SHP77 treated with DMSO at 0.1 percent for 48 hours (cell line): ENCODE results near the gene PIR.

ENCODE experiments used
- DNase-seq: peaks from one replicate; lab custom pipeline; 2025; lab: John Stamatoyannopoulos, UW

PIR gene

GRCh38 chrX:15483891-15484290 lies 9.2 kb downstream of the PIR start:
- DNase-seq, result no peak

GRCh38 chrX:15475486-15475885 lies 17.6 kb downstream of the PIR start:
- no peak for DNase-seq

- DNase-seq, result no peak
These were observed 18.1 kb downstream of the PIR start for GRCh38 chrX:15475021-15475420.

GRCh38 chrX:15474028-15474427 lies 19.1 kb downstream of the PIR start:
- DNase-seq, result no peak

GRCh38 chrX:15472531-15472930 lies 20.6 kb downstream of the PIR start:
- DNase-seq, result no peak

- no peak for DNase-seq
These were observed 22.1 kb downstream of the PIR start for GRCh38 chrX:15471028-15471427.

GRCh38 chrX:15469613-15470012 lies 23.5 kb downstream of the PIR start:
- no peak for DNase-seq

GRCh38 chrX:15468036-15468435 lies 25.1 kb downstream of the PIR start:
- no peak for DNase-seq

- DNase-seq, result no peak
These were observed 27.1 kb downstream of the PIR start for GRCh38 chrX:15465896-15466651.

- no peak for DNase-seq
These were observed 27.8 kb downstream of the PIR start for GRCh38 chrX:15465347-15465746.

GRCh38 chrX:15464704-15465103 lies 28.4 kb downstream of the PIR start:
- no peak for DNase-seq

- DNase-seq, result no peak
These were observed 41.2 kb downstream of the PIR start for GRCh38 chrX:15451913-15452312.

GRCh38 chrX:15448010-15448639 lies 45.0 kb downstream of the PIR start:
- DNase-seq, result no peak

GRCh38 chrX:15441464-15441863 lies 51.7 kb downstream of the PIR start:
- no peak for DNase-seq

- DNase-seq, result no peak
These were observed 54.8 kb downstream of the PIR start for GRCh38 chrX:15438332-15438731.

- no peak for DNase-seq
These were observed 55.4 kb downstream of the PIR start for GRCh38 chrX:15437724-15438123.

- DNase-seq, result no peak
These were observed 57.1 kb downstream of the PIR start for GRCh38 chrX:15435836-15436619.

GRCh38 chrX:15434205-15434604 lies 58.9 kb downstream of the PIR start:
- no peak for DNase-seq

GRCh38 chrX:15430584-15430983 lies 62.5 kb downstream of the PIR start:
- no peak for DNase-seq

- DNase-seq, result no peak
These were observed 63.1 kb downstream of the PIR start for GRCh38 chrX:15430076-15430475.

- no peak for DNase-seq
These were observed 68.1 kb downstream of the PIR start for GRCh38 chrX:15425024-15425423.

- DNase-seq, result no peak
These were observed 74.4 kb downstream of the PIR start for GRCh38 chrX:15418707-15419181.
